ENCODE measurements around the gene ARHGAP15. TPM values are rescaled to one million over a fixed set of nuclear protein-coding genes. Genes with fewer than 3 reads are reported as not detected.

The ARHGAP15 gene
- total RNA-seq, 2 experiments from 2014 or later: 141 TPM

- POLR2A ChIA-PET: no interaction called here
- Mint-ChIP-seq H3K4me1 (peaks cover 3% of the 10 kb centered on the region), H3K27me3 (no peaks in the 10 kb centered on the region), H3K9me3 (no peaks in the 10 kb centered on the region), H3K27ac (no peak overlapping the region), H3K4me3 (no peak overlapping the region), H3K36me3 (peaks cover 26% of the 10 kb centered on the region)
- DNase-seq (no peak), ATAC-seq (ENCODE audit: low read depth) (no peak)
Measured at GRCh38 chr2:143577489-143577888, 448.3 kb downstream of the ARHGAP15 start.

- peaks cover 3% of the 10 kb centered on the region for H3K4me1 Mint-ChIP-seq
Measured at GRCh38 chr2:143579456-143579855, 450.2 kb downstream of the ARHGAP15 start.

GRCh38 chr2:143581134-143581533 lies 451.9 kb downstream of the ARHGAP15 start:
- Mint-ChIP-seq H3K27me3 (no peaks in the 10 kb centered on the region), H3K36me3 (peaks cover 36% of the 10 kb centered on the region), H3K27ac (peak overlapping the region; percentile 39), H3K4me1 (peaks cover 3% of the 10 kb centered on the region), H3K4me3 (no peak overlapping the region), H3K9me3 (no peaks in the 10 kb centered on the region)
- ATAC-seq (ENCODE audit: low read depth) (no peak), DNase-seq (no peak)
- POLR2A ChIA-PET: no interaction called here

More at GRCh38 chr2:143579456-143579855, 450.2 kb downstream of the ARHGAP15 start:
- no peak overlapping the region for H3K27ac Mint-ChIP-seq
- H3K4me3 Mint-ChIP-seq: no peak overlapping the region
- no peaks in the 10 kb centered on the region for H3K27me3 Mint-ChIP-seq
- H3K36me3 Mint-ChIP-seq: peaks cover 34% of the 10 kb centered on the region
- DNase-seq (no peak), ATAC-seq (ENCODE audit: low read depth) (no peak)
- H3K9me3 Mint-ChIP-seq: no peaks in the 10 kb centered on the region
- POLR2A ChIA-PET: no interaction called here

- Mint-ChIP-seq H3K36me3 (peaks cover 41% of the 10 kb centered on the region), H3K27me3 (no peaks in the 10 kb centered on the region), H3K4me3 (no peak overlapping the region), H3K9me3 (peaks cover 3% of the 10 kb centered on the region), H3K4me1 (peaks cover 4% of the 10 kb centered on the region), H3K27ac (no peak overlapping the region)
- no peak for ATAC-seq (ENCODE audit: low read depth)
- no peak for DNase-seq
- POLR2A ChIA-PET: no interaction called here
Measured at GRCh38 chr2:143582046-143582747, 453.0 kb downstream of the ARHGAP15 start.

GRCh38 chr2:143584936-143585335 lies 455.7 kb downstream of the ARHGAP15 start:
- Mint-ChIP-seq H3K4me1 (peaks cover 5% of the 10 kb centered on the region), H3K36me3 (peaks cover 47% of the 10 kb centered on the region)

GRCh38 chr2:143586119-143586518 lies 456.9 kb downstream of the ARHGAP15 start:
- H3K4me1 Mint-ChIP-seq: peaks cover 5% of the 10 kb centered on the region
- H3K4me3 Mint-ChIP-seq: no peak overlapping the region
- POLR2A ChIA-PET: no interaction called here
- ATAC-seq (ENCODE audit: low read depth): no peak
- DNase-seq: no peak
- no peak overlapping the region for H3K27ac Mint-ChIP-seq
- H3K9me3 Mint-ChIP-seq: peaks cover 3% of the 10 kb centered on the region
- H3K36me3 Mint-ChIP-seq: peaks cover 50% of the 10 kb centered on the region
- no peaks in the 10 kb centered on the region for H3K27me3 Mint-ChIP-seq

More at GRCh38 chr2:143584936-143585335, 455.7 kb downstream of the ARHGAP15 start:
- no peak overlapping the region for H3K27ac Mint-ChIP-seq
- POLR2A ChIA-PET: no interaction called here
- ATAC-seq (ENCODE audit: low read depth) (no peak), DNase-seq (no peak)
- no peaks in the 10 kb centered on the region for H3K27me3 Mint-ChIP-seq
- peaks cover 3% of the 10 kb centered on the region for H3K9me3 Mint-ChIP-seq
- H3K4me3 Mint-ChIP-seq: no peak overlapping the region

GRCh38 chr2:143588746-143589145 lies 459.5 kb downstream of the ARHGAP15 start:
- POLR2A ChIA-PET: no interaction called here
- H3K27me3 Mint-ChIP-seq: no peaks in the 10 kb centered on the region
- peaks cover 4% of the 10 kb centered on the region for H3K4me1 Mint-ChIP-seq
- ATAC-seq (ENCODE audit: low read depth) (no peak), DNase-seq (no peak)
- peaks cover 37% of the 10 kb centered on the region for H3K36me3 Mint-ChIP-seq
- no peak overlapping the region for H3K27ac Mint-ChIP-seq
- peaks cover 3% of the 10 kb centered on the region for H3K9me3 Mint-ChIP-seq
- H3K4me3 Mint-ChIP-seq: no peak overlapping the region

GRCh38 chr2:143594161-143594560 lies 464.9 kb downstream of the ARHGAP15 start:
- ATAC-seq (ENCODE audit: low read depth): no peak
- peaks cover 24% of the 10 kb centered on the region for H3K36me3 Mint-ChIP-seq
- no peaks in the 10 kb centered on the region for H3K9me3 Mint-ChIP-seq
- no peak overlapping the region for H3K27ac Mint-ChIP-seq
- DNase-seq: no peak
- no peak overlapping the region for H3K4me3 Mint-ChIP-seq
- peaks cover 2% of the 10 kb centered on the region for H3K4me1 Mint-ChIP-seq
- POLR2A ChIA-PET: no interaction called here
- no peaks in the 10 kb centered on the region for H3K27me3 Mint-ChIP-seq

GRCh38 chr2:143594745-143595144 lies 465.5 kb downstream of the ARHGAP15 start:
- Mint-ChIP-seq H3K9me3 (no peaks in the 10 kb centered on the region), H3K4me3 (no peak overlapping the region), H3K36me3 (peaks cover 28% of the 10 kb centered on the region), H3K4me1 (peaks cover 2% of the 10 kb centered on the region), H3K27me3 (no peaks in the 10 kb centered on the region), H3K27ac (no peak overlapping the region)
- ATAC-seq (ENCODE audit: low read depth) (no peak), DNase-seq (no peak)
- POLR2A ChIA-PET: no interaction called here

GRCh38 chr2:143600116-143600515 lies 470.9 kb downstream of the ARHGAP15 start:
- DNase-seq (no peak), ATAC-seq (ENCODE audit: low read depth) (no peak)
- no peak overlapping the region for H3K27ac Mint-ChIP-seq
- H3K4me1 Mint-ChIP-seq: no peaks in the 10 kb centered on the region
- H3K27me3 Mint-ChIP-seq: no peaks in the 10 kb centered on the region
- H3K9me3 Mint-ChIP-seq: no peaks in the 10 kb centered on the region
- H3K36me3 Mint-ChIP-seq: peaks cover 30% of the 10 kb centered on the region
- POLR2A ChIA-PET: no interaction called here
- H3K4me3 Mint-ChIP-seq: no peak overlapping the region

GRCh38 chr2:143601828-143602227 lies 472.6 kb downstream of the ARHGAP15 start:
- Mint-ChIP-seq H3K4me1 (no peaks in the 10 kb centered on the region), H3K27ac (no peak overlapping the region), H3K36me3 (peaks cover 28% of the 10 kb centered on the region), H3K9me3 (no peaks in the 10 kb centered on the region), H3K27me3 (no peaks in the 10 kb centered on the region), H3K4me3 (no peak overlapping the region)
- ATAC-seq (ENCODE audit: low read depth) (no peak), DNase-seq (no peak)
- POLR2A ChIA-PET: no interaction called here

GRCh38 chr2:143603035-143603655 lies 473.9 kb downstream of the ARHGAP15 start:
- DNase-seq (no peak), ATAC-seq (ENCODE audit: low read depth) (no peak)
- no peaks in the 10 kb centered on the region for H3K4me1 Mint-ChIP-seq
- H3K36me3 Mint-ChIP-seq: peaks cover 31% of the 10 kb centered on the region
- H3K27me3 Mint-ChIP-seq: no peaks in the 10 kb centered on the region
- no peak overlapping the region for H3K4me3 Mint-ChIP-seq
- POLR2A ChIA-PET: no interaction called here
- no peak overlapping the region for H3K27ac Mint-ChIP-seq
- H3K9me3 Mint-ChIP-seq: no peaks in the 10 kb centered on the region

GRCh38 chr2:143603846-143604565 lies 474.8 kb downstream of the ARHGAP15 start:
- POLR2A ChIA-PET: no interaction called here
- ATAC-seq (ENCODE audit: low read depth) (no peak), DNase-seq (no peak)
- Mint-ChIP-seq H3K27ac (no peak overlapping the region), H3K4me3 (no peak overlapping the region), H3K4me1 (no peaks in the 10 kb centered on the region), H3K27me3 (no peaks in the 10 kb centered on the region), H3K36me3 (peaks cover 33% of the 10 kb centered on the region), H3K9me3 (no peaks in the 10 kb centered on the region)

GRCh38 chr2:143604566-143604959 lies 475.3 kb downstream of the ARHGAP15 start:
- ATAC-seq (ENCODE audit: low read depth): no peak
- Mint-ChIP-seq H3K36me3 (peaks cover 33% of the 10 kb centered on the region), H3K27ac (no peak overlapping the region)

More at GRCh38 chr2:143604566-143604959, 475.3 kb downstream of the ARHGAP15 start:
- POLR2A ChIA-PET: no interaction called here
- H3K4me3 Mint-ChIP-seq: no peak overlapping the region
- H3K4me1 Mint-ChIP-seq: no peaks in the 10 kb centered on the region
- DNase-seq: no peak
- H3K27me3 Mint-ChIP-seq: no peaks in the 10 kb centered on the region
- no peaks in the 10 kb centered on the region for H3K9me3 Mint-ChIP-seq
